ENCODE results near the gene CLDN3.

The CLDN3 gene

DNA sequence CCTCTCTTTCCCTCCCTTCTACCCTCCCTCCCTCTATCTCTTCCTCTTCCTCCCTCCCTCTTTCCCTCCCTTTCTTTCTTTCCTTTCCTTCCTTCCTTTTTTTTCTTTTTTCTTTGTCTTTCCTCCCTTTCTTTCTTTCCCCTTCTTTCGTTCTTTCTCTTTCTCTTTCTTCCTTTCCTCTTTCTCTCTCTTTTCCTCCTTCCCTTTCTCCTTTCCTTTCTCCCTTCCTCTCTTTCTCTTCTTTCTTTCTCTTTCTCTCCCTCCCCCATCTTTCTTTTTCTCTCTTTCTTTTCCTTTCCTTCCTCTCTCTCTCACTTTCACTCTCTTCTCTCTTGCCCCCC, 7.4 kb downstream of the CLDN3 start:
- H3K36me3 ChIP-seq (ENCODE audit: low read depth): no peaks in the 10 kb centered on the region
- H3K27me3 ChIP-seq (ENCODE audit: insufficient read depth, poor library complexity, severe bottlenecking): no peaks in the 10 kb centered on the region
- TF ChIP-seq, protein P1, sequence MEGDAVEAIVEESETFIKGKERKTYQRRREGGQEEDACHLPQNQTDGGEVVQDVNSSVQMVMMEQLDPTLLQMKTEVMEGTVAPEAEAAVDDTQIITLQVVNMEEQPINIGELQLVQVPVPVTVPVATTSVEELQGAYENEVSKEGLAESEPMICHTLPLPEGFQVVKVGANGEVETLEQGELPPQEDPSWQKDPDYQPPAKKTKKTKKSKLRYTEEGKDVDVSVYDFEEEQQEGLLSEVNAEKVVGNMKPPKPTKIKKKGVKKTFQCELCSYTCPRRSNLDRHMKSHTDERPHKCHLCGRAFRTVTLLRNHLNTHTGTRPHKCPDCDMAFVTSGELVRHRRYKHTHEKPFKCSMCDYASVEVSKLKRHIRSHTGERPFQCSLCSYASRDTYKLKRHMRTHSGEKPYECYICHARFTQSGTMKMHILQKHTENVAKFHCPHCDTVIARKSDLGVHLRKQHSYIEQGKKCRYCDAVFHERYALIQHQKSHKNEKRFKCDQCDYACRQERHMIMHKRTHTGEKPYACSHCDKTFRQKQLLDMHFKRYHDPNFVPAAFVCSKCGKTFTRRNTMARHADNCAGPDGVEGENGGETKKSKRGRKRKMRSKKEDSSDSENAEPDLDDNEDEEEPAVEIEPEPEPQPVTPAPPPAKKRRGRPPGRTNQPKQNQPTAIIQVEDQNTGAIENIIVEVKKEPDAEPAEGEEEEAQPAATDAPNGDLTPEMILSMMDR (IDR thresholded peaks at IDR 0.05; ENCODE audit: poor library complexity, severe bottlenecking): no peak
- H3K9me3 ChIP-seq (ENCODE audit: severe bottlenecking): no peaks in the 10 kb centered on the region
- no peak overlapping the region for H3K4me3 ChIP-seq (ENCODE audit: severe bottlenecking)
- ATAC-seq (ENCODE audit: low read depth) (no peak), DNase-seq (ENCODE audit: low spot score) (no peak)
- H3K27ac ChIP-seq (ENCODE audit: poor library complexity, severe bottlenecking): no peak overlapping the region
- no peaks in the 10 kb centered on the region for H3K4me1 ChIP-seq (ENCODE audit: insufficient read depth, poor library complexity, severe bottlenecking)

DNA sequence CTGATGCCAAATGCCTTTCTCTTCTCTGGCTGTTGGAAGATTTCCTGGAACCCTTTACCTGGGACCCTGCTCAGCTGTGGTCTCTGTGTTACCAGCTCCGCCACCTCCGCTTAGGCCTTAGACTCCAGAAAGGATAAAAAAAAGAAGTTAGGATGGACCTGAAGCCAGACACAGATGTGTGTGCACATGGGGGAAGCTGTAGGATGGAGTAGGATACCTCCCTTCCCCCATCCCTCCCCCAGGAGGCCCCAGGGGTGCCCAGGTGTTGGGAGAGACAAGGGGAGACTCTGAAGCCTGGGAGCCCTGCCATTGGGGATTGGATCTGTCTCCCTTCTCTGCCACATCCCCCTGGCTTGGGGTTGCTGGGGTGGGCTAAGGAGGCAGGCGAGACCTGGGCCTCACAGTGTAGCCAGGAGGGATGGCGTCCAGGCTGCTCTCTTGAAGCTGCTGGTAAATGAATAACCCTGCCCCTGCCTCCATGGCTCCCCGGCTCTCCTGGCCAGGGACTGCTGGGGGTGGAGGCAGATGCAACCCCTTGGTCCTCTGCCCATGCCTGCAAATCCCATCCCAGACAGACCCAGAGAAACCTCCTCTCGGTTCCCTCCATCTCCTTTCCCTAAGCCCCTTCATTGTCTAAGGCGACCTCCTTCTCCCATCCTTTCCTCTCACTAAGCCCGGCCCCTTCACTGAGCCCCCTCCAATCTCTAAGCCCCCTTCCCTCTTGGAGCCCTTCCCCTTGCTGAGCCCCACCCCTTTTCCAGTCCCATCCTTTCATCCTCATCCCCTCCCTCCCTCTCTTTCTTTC, 8.0 kb downstream of the CLDN3 start:
- H3K9me3 ChIP-seq (ENCODE audit: severe bottlenecking): no peaks in the 10 kb centered on the region
- H3K4me1 ChIP-seq (ENCODE audit: insufficient read depth, poor library complexity, severe bottlenecking): no peaks in the 10 kb centered on the region
- DNase-seq (ENCODE audit: low spot score): no peak
- TF ChIP-seq, protein P1 (IDR thresholded peaks at IDR 0.05; ENCODE audit: poor library complexity, severe bottlenecking): no peak
- H3K36me3 ChIP-seq (ENCODE audit: low read depth): no peaks in the 10 kb centered on the region
- no peak overlapping the region for H3K27ac ChIP-seq (ENCODE audit: poor library complexity, severe bottlenecking)
- 0 out of 3 replicates have a peak, but pooled peaks have one; percentile 29 for ATAC-seq (ENCODE audit: low read depth)
- H3K27me3 ChIP-seq (ENCODE audit: insufficient read depth, poor library complexity, severe bottlenecking): no peaks in the 10 kb centered on the region
- no peak overlapping the region for H3K4me3 ChIP-seq (ENCODE audit: severe bottlenecking)

DNA sequence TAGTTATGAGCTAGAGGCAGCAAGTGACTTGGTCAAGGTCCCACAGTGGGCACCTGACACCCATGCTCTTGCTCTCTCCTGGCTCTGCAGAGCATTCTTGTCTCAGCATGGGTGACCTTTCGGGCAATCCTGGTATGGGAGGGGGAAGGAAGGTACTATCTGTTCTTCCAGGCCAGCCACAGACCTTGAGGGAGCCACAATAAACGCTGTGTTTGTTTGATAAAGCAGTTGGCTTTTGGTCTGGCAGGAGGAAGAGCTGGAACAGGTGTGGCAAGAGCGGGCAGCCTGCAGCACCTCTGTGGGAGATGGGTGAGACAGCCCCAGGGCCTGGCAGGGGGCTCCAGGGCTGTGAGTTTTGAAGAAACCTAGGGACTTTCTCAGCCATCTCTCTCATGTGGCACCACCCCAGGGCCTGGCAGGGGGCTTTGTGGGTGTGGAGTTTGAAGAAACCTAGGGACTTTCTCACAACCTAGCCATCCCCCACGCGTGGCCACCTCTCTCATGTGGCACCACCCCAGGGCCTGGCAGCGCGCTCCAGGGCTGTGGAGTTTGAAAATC, 11.4 kb downstream of the CLDN3 start:
- Histone ChIP-seq H3K9me3 (ENCODE audit: severe bottlenecking) (no peaks in the 10 kb centered on the region), H3K4me3 (ENCODE audit: severe bottlenecking) (no peak overlapping the region), H3K27me3 (ENCODE audit: insufficient read depth, poor library complexity, severe bottlenecking) (no peaks in the 10 kb centered on the region), H3K27ac (ENCODE audit: poor library complexity, severe bottlenecking) (no peak overlapping the region), H3K36me3 (ENCODE audit: low read depth) (no peaks in the 10 kb centered on the region), H3K4me1 (ENCODE audit: insufficient read depth, poor library complexity, severe bottlenecking) (no peaks in the 10 kb centered on the region)
- TF ChIP-seq, protein P1 (IDR thresholded peaks at IDR 0.05; ENCODE audit: poor library complexity, severe bottlenecking): no peak
- DNase-seq (ENCODE audit: low spot score): no peak
- ATAC-seq (ENCODE audit: low read depth): peak; percentile 21; the same call in 1 of the 3 replicates

DNA sequence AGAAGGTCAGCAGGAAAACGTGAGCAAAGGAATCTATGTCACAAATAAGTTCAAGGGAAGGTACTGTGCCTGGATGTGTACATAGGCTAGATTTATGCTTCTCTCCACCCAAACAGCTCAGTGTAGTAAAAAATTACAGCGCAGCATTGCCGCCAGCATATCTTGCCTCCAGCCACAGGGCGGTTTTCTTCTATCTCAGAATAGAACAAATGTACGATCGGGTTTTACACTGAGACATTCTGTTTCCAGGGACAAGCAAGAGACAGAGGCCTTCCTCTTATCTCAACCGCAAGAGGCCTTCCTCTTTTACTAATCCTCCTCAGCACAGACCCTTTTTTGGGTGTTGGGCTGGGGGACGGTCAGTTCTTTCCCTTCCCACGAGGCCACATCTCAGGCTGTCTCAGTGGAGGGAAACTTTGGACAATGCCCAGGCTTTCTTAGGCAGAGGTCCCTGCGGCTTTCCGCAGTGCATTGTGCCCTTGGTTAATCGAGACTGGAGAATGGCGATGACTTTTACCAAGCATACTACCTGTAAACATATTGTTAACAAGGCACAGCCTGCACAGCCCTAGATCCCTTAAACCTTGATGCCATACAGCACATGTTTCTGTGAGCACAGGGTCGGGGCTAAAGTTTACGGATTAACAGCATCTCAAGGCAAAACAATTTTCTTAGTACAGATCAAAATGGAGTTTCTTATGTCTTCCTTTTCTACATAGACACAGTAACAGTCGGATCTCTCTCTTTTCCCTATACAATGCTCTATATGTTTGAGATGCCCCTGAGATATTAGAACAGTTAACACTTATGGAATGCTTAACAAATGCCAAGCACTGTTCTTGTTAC, 19.9 kb downstream of the CLDN3 start:
- no peak for ATAC-seq (ENCODE audit: low read depth)

More for the DNA sequence above, 19.9 kb downstream of the CLDN3 start:
- no peak overlapping the region for H3K4me3 ChIP-seq (ENCODE audit: severe bottlenecking)
- no peaks in the 10 kb centered on the region for H3K36me3 ChIP-seq (ENCODE audit: low read depth)
- no peak overlapping the region for H3K27ac ChIP-seq (ENCODE audit: poor library complexity, severe bottlenecking)
- no peaks in the 10 kb centered on the region for H3K9me3 ChIP-seq (ENCODE audit: severe bottlenecking)
- H3K27me3 ChIP-seq (ENCODE audit: insufficient read depth, poor library complexity, severe bottlenecking): no peaks in the 10 kb centered on the region
- no peaks in the 10 kb centered on the region for H3K4me1 ChIP-seq (ENCODE audit: insufficient read depth, poor library complexity, severe bottlenecking)
- DNase-seq (ENCODE audit: low spot score): no peak
- TF ChIP-seq, protein P1 (IDR thresholded peaks at IDR 0.05; ENCODE audit: poor library complexity, severe bottlenecking): no peak

Data from RWPE2 (cell line).